ENCODE data around the gene SRGN. TPM values are rescaled to one million over a fixed set of nuclear protein-coding genes. Genes with fewer than 3 reads are reported as not detected.

The SRGN gene
- total RNA-seq, 4 donors from 2014 or later: 104 to 572 (median 285) TPM

DNA sequence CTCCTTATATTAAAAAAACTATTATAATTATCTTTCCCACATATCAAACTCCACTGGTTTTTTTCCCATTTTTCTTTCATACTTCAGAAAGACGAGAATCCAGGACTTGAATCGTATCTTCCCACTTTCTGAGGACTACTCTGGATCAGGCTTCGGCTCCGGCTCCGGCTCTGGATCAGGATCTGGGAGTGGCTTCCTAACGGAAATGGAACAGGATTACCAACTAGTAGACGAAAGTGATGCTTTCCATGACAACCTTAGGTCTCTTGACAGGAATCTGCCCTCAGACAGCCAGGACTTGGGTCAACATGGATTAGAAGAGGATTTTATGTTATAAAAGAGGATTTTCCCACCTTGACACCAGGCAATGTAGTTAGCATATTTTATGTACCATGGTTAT lies 15.9 kb downstream of the SRGN start:
- TF ChIP-seq, protein P1, sequence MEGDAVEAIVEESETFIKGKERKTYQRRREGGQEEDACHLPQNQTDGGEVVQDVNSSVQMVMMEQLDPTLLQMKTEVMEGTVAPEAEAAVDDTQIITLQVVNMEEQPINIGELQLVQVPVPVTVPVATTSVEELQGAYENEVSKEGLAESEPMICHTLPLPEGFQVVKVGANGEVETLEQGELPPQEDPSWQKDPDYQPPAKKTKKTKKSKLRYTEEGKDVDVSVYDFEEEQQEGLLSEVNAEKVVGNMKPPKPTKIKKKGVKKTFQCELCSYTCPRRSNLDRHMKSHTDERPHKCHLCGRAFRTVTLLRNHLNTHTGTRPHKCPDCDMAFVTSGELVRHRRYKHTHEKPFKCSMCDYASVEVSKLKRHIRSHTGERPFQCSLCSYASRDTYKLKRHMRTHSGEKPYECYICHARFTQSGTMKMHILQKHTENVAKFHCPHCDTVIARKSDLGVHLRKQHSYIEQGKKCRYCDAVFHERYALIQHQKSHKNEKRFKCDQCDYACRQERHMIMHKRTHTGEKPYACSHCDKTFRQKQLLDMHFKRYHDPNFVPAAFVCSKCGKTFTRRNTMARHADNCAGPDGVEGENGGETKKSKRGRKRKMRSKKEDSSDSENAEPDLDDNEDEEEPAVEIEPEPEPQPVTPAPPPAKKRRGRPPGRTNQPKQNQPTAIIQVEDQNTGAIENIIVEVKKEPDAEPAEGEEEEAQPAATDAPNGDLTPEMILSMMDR (IDR thresholded peaks at IDR 0.05; ENCODE audit: low read depth): no peak

DNA sequence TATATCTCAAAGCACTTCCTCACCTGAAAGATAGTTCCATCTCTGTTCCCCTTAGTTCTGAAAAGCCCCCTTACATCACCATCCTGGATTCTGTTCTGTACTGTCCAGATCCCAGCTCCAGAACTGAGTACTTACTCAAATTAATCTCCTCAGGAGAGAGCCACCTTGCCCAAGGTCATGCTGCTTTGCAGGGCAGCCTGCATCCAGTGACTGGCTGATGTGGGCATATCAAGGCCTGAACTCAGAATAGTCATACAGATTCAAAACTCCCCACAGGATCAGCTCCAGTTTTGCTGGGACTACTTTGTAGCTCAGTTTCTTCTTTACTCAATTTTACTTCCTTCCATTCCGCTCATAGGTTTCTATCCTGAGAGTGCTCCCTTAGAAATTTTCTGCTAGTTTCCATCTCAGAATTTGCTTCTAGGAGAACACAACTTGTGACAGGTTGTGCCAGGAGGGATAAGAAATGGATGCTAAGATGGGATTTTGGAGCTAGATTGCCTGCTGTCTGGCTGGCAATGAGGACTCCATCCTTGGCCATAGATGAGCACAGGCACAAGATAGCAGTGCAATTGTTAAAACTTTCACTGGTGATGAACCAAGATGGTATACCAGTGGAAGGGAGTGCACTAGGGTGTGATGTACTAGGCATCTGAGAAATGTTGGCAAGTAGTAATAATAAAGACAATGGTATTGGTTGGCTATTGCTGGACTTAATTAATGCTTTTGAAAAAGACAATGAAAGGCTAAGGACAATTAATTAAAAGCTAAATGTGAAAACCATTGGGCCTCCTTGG lies 17.3 kb downstream of the SRGN start:
- TF ChIP-seq, protein P1 (IDR thresholded peaks at IDR 0.05; ENCODE audit: low read depth): no peak

DNA sequence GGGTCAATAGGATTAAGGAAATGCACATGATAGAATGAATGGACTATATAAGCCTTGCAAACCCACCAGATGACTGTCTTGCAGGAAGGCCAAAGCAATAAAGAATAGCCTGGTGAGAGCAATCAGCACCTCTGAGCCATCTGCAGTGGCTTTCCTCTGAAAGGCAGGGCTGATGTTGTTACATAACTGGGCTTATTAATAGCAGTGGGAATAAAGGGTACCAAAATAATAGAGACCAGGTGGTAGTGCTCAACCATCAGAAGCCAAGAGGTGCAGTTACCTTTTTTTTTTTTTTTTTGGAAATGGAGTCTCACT lies 19.2 kb downstream of the SRGN start:
- TF ChIP-seq, protein P1 (IDR thresholded peaks at IDR 0.05; ENCODE audit: low read depth): no peak

DNA sequence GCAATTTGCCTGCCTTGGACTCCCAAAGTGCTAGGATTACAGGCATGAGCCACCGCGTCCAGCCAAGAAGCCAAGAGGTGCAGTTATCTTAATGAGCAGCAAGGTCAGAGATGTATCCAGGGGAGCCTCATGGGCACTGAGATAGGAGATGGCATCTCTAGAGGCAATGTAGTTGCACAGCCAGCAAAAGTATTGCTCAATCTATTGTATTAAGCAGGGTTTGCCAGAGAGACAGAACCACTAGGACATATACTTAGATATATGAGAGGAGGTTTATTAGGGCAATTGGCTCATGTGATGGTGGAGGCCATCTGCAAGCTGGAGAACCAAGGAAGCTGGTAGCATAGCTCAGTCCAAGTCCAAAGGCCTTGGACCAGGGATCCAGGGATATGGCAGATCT lies 19.8 kb downstream of the SRGN start:
- TF ChIP-seq, protein P1 (IDR thresholded peaks at IDR 0.05; ENCODE audit: low read depth): no peak

- TF ChIP-seq, protein P1 (IDR thresholded peaks at IDR 0.05; ENCODE audit: low read depth): no peak
Observed at GRCh38 chr10:69119896-69120295, 32.0 kb downstream of the SRGN start.

GRCh38 chr10:69123306-69123746 lies 35.4 kb downstream of the SRGN start:
- TF ChIP-seq, protein P1 (IDR thresholded peaks at IDR 0.05; ENCODE audit: low read depth): no peak

DNA sequence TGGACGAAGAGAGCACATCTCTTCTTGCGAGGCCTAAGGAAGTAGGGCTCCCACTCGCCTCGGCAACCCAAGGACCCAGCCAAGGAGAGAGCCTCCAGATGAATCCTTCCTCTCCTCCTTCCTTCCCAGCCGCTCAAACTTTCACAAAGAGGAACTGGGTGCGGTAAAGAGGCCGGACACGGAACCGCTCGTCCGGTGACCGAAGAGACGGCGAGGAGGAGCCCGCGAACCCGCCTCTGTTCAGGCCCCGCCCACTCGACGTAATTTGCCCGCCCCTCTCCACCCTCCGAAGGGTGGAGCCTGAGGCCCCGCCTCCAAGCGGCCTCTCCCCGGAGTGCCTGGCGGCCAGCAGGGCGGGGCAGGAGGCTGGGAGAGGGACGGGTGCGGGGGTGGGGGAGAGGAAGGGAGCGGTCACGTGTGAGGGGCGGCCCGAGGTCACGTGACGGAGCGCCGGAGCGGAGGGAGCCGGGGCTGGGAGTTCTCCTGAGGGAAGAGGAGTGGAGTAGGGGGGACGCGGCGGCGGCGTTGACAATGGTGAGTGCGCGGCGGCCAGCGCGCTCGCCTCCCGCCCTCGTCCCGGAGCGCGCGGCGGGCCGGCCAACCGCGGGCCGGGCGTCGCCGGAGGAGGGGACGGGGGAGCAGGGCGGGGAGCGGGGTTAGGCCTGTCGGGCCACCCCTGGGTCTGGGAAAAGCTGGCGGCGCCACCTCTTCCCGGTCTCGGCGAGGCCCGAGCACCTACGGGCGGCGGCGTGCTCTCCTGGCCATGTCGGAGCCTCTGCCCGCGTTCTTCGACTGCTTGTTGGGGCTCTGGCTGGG lies 36.1 kb downstream of the SRGN start, which contains the start of gene VPS26A:
TSS of gene VPS26A (plus strand) at position 432 of the 816 bp plus-strand sequence. CDS start at position 532, 100 bp downstream.
- TF ChIP-seq, protein P1 (IDR thresholded peaks at IDR 0.05; ENCODE audit: low read depth): no peak
